Smooth muscle cell (in vitro differentiated cells): ENCODE results near the gene MAN1A1. TPM values are rescaled to one million over a fixed set of nuclear protein-coding genes. Genes with fewer than 3 reads are reported as not detected.

Experiments used
- DNase-seq: peaks from one replicate; lab custom pipeline; 2025; ENCODE audit not compliant: unreplicated experiment; lab: John Stamatoyannopoulos, UW
- H2AFZ ChIP-seq: fragments of 200-600 bp; sonication (generic); 2 replicates; pipeline ENCODE4 v1.6.0; 2016; ENCODE audit warnings: antibody characterized with exemption, low read depth, mild to moderate bottlenecking
- H3F3A ChIP-seq: fragments of 200-600 bp; sonication (generic); 2 replicates; pipeline ENCODE4 v1.6.0; 2017; ENCODE audit warnings: antibody characterized with exemption, low read depth
- H3K27ac ChIP-seq: fragments of 200-600 bp; sonication (generic); 2 replicates; pipeline ENCODE4 v1.5.1; 2016; ENCODE audit warnings: low read depth, mild to moderate bottlenecking
- H3K27me3 ChIP-seq: fragments of 200-600 bp; sonication (generic); 2 replicates; pipeline ENCODE4 v1.6.1; 2016; ENCODE audit warnings: low read depth, mild to moderate bottlenecking
- H3K36me3 ChIP-seq: fragments of 200-600 bp; sonication (generic); 2 replicates; pipeline ENCODE4 v1.5.1; 2016; ENCODE audit warnings: low read depth
- H3K4me1 ChIP-seq: fragments of 200-600 bp; sonication (generic); 2 replicates; pipeline ENCODE4 v1.5.1; 2016; ENCODE audit warnings: low read depth
- H3K4me2 ChIP-seq: fragments of 200-600 bp; sonication (generic); 2 replicates; pipeline ENCODE4 v1.6.0; 2016; ENCODE audit warnings: mild to moderate bottlenecking
- H3K4me3 ChIP-seq: fragments of 200-600 bp; sonication (generic); 2 replicates; pipeline ENCODE4 v1.5.1; 2016; ENCODE audit warnings: mild to moderate bottlenecking
- H3K79me2 ChIP-seq: fragments of 200-600 bp; sonication (generic); 2 replicates; pipeline ENCODE4 v1.6.0; 2016; ENCODE audit warnings: low read depth, mild to moderate bottlenecking
- H3K9ac ChIP-seq: fragments of 200-600 bp; sonication (generic); 2 replicates; pipeline ENCODE4 v1.6.0; 2016; ENCODE audit warnings: low read depth
- H3K9me3 ChIP-seq: fragments of 200-600 bp; sonication (generic); replicated peaks from 2 replicates; pipeline ENCODE4 v1.5.1; 2016; ENCODE audit warnings: low read depth
- H4K20me1 ChIP-seq: fragments of 200-600 bp; sonication (generic); 2 replicates; pipeline ENCODE4 v1.6.0; 2016; ENCODE audit warnings: low read depth
- CTCF ChIP-seq: fragments of 200-600 bp; sonication (generic); IDR thresholded peaks from 2 replicates; pipeline ENCODE4 v1.5.1; 2017; ENCODE audit warnings: borderline replicate concordance, mild to moderate bottlenecking, antibody characterized with exemption; ENCODE audit not compliant: insufficient read depth, poor library complexity, severe bottlenecking
- WGBS: methylation state at CpG from one replicate; pipeline ENCODE4 v1.1.7; 2016; ENCODE audit warnings: low lambda C conversion rate; 5-methylcytosine and 5-hydroxymethylcytosine counted together
- polyA plus RNA-seq: library from polyadenylated mRNA; unstranded; fragments of >200 nt; fragmentation: Nextera tagmentation; extraction: Ambion mirVana; gene quantifications from 2 replicates; pipeline ENCODE4 v1.2.1, GENCODE V29; 2016
- total RNA-seq: library from RNA; depleted of rRNA; stranded (reverse); fragments of >200 nt; gene quantifications from 2 replicates; pipeline ENCODE4 v1.2.3, GENCODE V29; 2014

The MAN1A1 gene
- total and polyA plus RNA-seq, 2 experiments from 2014 or later, result 57.1 to 127 TPM

GRCh38 chr6:119182875-119183274, 166.7 kb downstream of the MAN1A1 start:
- no peaks in the 10 kb centered on the region for H3K27me3 ChIP-seq
- no peak overlapping the region for H3K27ac ChIP-seq
- no peaks in the 10 kb centered on the region for H3F3A ChIP-seq
- H3K9me3 ChIP-seq, result no peaks in the 10 kb centered on the region
- peaks cover 7% of the 10 kb centered on the region for H3K4me1 ChIP-seq
- H3K36me3 ChIP-seq, result peaks cover 3% of the 10 kb centered on the region
- H3K79me2 ChIP-seq, result no peaks in the 10 kb centered on the region
- H3K9ac ChIP-seq, result no peak overlapping the region
- no peak overlapping the region for H3K4me3 ChIP-seq
- no peak overlapping the region for H3K4me2 ChIP-seq
- H4K20me1 ChIP-seq, result no peaks in the 10 kb centered on the region
- WGBS, result 95% methylated on average over 2 of the region's 2 CpGs
- TF ChIP-seq CTCF, result no peak
- H2AFZ ChIP-seq, result no peak overlapping the region
- DNase-seq, result no peak

- no peaks in the 10 kb centered on the region for H3K79me2 ChIP-seq
- H3F3A ChIP-seq, result no peaks in the 10 kb centered on the region
- no peaks in the 10 kb centered on the region for H3K9me3 ChIP-seq
- H3K9ac ChIP-seq, result no peak overlapping the region
- H3K4me2 ChIP-seq, result no peak overlapping the region
- H3K4me1 ChIP-seq, result peaks cover 7% of the 10 kb centered on the region
- H3K36me3 ChIP-seq, result peaks cover 3% of the 10 kb centered on the region
- no peak overlapping the region for H3K4me3 ChIP-seq
- H2AFZ ChIP-seq, result no peak overlapping the region
- 97% methylated on average over 2 of the region's 2 CpGs for WGBS
- H3K27me3 ChIP-seq, result no peaks in the 10 kb centered on the region
- TF ChIP-seq CTCF, result no peak
- no peak for DNase-seq
- H3K27ac ChIP-seq, result no peak overlapping the region
- H4K20me1 ChIP-seq, result no peaks in the 10 kb centered on the region
Observed at GRCh38 chr6:119182216-119182803, 167.3 kb downstream of the MAN1A1 start.

DNA sequence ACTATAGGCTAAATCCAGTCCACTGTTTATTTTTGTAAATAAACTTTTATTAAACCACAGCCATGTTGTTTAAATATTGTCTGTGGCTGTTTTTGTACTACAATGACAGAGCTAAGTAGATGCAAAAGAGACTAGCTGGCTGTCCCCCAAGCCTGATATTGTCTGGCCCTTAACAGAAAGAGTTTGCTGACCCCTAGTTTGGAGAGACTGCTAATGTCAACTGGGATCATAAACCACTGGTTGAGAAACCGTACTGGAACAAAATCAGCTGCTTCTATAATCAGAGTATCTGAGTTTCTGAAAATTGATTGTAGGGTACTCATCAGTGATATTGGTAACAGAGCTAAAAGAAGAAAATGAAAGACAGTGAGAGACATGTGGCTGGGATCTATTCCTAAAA, 168.5 kb downstream of the MAN1A1 start:
- no peaks in the 10 kb centered on the region for H3K27me3 ChIP-seq
- WGBS, result 96% methylated on average over 1 of the region's 1 CpG
- no peaks in the 10 kb centered on the region for H4K20me1 ChIP-seq
- peaks cover 7% of the 10 kb centered on the region for H3K4me1 ChIP-seq
- no peak for DNase-seq
- H3K36me3 ChIP-seq, result peaks cover 3% of the 10 kb centered on the region
- H3F3A ChIP-seq, result no peaks in the 10 kb centered on the region
- H3K27ac ChIP-seq, result no peak overlapping the region
- no peak overlapping the region for H3K4me3 ChIP-seq
- no peak overlapping the region for H3K4me2 ChIP-seq
- H3K79me2 ChIP-seq, result no peaks in the 10 kb centered on the region
- no peak overlapping the region for H3K9ac ChIP-seq
- H2AFZ ChIP-seq, result no peak overlapping the region
- no peak for TF ChIP-seq CTCF
- H3K9me3 ChIP-seq, result no peaks in the 10 kb centered on the region

- DNase-seq, result no peak
- TF ChIP-seq CTCF, result no peak
- no peak overlapping the region for H3K4me3 ChIP-seq
Observed at GRCh38 chr6:119179842-119180241, 169.7 kb downstream of the MAN1A1 start.

More at GRCh38 chr6:119179842-119180241, 169.7 kb downstream of the MAN1A1 start:
- Histone ChIP-seq H3K27ac (no peak overlapping the region), H3F3A (no peaks in the 10 kb centered on the region), H3K4me1 (peaks cover 7% of the 10 kb centered on the region), H3K27me3 (no peaks in the 10 kb centered on the region), H3K4me2 (no peak overlapping the region), H3K79me2 (no peaks in the 10 kb centered on the region), H3K9me3 (no peaks in the 10 kb centered on the region), H4K20me1 (no peaks in the 10 kb centered on the region), H2AFZ (no peak overlapping the region), H3K9ac (no peak overlapping the region), H3K36me3 (peaks cover 3% of the 10 kb centered on the region)
- WGBS, result 79% methylated on average over 3 of the region's 3 CpGs
